COLO829 (cell line): ENCODE measurements around the gene SLC16A8.
A peak's percentile ranks its signal among the peaks of the same experiment; 100 is the strongest.

Experiments used
- DNase-seq: peaks from one replicate; pipeline ENCODE4 v3.0.0; 2012; ENCODE audit warnings: low spot score

The SLC16A8 gene

DNA sequence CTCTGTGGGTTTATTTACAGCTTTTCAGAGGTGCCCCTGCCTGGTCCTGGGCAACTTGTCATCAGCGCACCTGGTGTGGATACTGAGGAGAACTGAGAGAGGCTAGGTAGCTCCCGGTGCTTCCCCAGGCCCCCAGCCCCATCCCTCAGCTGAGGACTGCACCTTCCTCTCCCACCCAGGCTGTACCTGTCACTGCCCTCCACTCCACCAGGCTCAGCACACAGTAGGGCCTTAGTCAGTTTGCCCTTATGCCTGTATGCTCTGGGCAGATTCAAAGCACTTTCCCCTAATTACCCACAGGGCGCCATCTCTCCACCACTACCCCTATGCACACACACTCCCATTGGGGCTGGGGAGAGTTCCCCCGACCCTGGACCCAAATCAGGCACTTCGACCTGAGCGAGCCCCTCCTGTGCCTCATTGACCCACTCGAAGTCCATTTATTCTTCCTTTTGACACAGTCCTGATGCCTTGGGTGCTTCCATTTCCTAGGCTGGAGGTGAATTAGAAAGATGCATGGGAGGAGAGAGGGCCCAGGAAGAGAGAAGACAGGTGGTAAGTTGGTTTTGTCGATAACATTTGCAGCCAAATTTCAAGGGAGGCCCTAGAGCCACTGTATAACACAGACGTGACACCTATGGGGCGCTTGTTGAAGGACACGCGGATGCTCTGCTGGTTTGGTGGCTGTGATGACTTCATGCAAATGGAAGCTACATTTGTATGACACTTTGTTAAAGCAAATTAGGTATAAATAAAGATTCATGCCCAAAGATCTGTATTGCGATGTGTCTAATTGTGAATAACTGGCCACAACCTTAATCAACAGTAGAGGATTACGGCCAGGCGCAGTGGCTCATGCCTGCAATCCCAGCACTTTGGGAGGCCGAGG lies 40.6 kb downstream of the SLC16A8 start:
- DNase-seq, result no peak

GRCh38 chr22:38042488-38042790 lies 41.5 kb downstream of the SLC16A8 start:
- DNase-seq, result no peak

GRCh38 chr22:38041760-38042487 lies 42.1 kb downstream of the SLC16A8 start:
- no peak for DNase-seq

- DNase-seq, result no peak
Measured at GRCh38 chr22:38040953-38041759, 42.8 kb downstream of the SLC16A8 start.

DNA sequence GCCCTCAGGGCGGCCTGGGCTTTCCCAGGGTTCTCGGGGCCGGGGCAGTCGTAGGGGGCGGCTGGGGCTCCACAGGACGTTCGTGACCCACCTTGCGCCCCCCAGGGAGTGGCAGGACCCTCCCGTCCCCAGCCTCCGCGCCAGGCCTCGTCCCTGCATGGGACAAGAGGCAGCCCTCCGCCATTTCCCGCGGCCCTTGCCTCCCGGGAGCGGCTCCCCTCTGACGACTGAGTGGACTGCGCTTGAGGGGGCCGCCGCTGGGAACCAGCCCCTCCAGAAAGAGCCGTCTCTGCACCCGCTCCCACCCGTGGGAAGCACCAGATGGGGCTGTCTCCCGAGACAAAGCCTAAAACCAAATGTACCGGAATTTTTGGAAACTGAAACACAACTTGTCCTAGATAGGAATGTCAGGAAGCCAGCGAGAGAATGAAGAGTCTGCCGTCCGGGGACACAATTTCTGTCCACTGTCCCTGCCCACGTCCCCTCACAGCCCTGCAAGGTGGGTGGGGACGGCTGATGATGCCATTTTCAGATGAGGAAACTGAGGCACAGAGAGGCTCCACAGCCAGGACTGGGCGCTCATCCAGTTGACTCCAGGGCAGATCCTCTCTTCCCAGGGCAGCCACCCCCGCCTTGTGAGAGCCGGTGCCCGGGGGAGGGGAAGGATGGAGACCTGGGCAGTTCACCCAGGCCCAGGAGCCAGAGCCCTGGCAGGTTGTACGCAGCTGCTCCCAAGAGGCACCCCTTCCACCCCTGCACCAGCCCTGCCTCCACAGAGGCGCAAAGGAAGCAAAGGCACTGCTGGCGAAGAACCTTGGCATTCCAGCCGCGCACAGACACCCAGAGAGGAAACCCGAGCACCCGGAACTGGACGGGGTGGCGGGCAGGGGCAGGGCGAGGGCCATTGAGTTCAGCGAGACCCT lies 44.8 kb downstream of the SLC16A8 start:
- no peak for DNase-seq

DNA sequence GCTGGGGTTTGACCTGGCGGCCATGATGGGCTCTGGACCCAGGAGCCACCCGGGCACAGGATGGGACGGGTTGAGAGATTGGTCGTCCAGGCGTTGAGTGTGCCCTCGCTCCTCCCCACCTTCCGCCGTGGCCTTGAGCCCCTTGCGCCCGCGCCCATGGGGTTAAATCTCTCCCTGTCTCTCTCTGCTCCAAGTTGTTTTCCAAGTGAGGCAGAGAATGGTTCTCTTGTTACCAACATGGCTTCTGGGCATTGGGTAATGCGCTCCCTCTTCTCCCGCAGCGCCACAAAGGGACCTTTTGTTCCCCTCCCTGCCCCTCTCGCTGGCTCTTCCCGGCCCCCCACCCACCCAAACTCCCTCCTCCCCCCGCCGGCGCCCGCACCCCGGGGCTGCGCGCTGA lies 45.6 kb downstream of the SLC16A8 start:
- peak; percentile 95 for DNase-seq

GRCh38 chr22:38037367-38038150 lies 46.4 kb downstream of the SLC16A8 start:
- peak; percentile 89 for DNase-seq

DNA sequence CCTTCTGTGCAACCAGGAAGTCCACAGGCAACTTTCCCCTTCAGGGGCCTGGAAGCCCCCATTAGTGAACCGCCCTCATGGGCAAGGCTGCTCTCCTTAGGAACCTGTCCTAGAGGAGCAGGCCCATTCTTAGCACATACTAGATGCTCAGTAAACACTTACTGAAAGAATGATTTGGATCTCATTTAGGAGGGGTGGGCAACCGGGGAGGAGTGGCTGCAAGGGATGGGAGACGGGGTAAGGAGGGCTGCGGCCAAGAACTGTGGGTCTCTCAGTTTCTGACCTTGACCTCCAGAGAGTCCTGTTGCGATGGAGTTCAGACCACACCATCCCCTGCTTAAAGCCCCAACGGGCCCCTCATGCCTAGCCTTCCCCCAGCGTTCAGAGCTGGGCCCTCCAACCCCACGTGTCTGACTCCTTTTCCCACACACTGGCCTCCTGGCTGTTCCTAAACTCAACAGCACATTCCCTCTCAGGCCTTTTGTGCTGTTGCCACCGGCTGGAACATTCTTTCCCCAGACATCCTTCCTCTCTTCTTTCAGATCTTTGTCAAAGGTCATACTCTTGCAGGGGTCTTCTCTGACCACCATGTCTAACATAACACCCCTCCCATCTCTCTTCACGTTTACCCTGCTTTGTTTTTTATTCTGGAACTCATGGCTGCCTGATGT lies 47.5 kb downstream of the SLC16A8 start:
- no peak for DNase-seq

DNA sequence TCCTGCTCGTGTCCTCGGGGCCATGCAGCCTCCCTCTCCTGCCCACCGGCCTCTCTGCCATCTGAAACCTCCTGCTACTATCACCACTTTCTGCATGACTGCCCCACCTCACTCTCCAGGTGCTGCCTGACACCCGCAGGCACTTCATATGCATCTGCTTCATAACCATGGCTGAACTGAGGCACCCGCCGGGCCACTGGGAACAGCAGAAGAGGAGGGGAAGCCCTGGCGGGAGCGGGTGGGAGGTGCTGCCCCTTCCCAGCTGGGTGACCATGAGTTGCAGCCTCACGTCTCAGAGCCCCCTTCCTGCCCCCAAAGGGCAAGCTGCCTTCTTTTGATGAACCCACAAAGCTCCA lies 48.5 kb downstream of the SLC16A8 start:
- no peak for DNase-seq

DNA sequence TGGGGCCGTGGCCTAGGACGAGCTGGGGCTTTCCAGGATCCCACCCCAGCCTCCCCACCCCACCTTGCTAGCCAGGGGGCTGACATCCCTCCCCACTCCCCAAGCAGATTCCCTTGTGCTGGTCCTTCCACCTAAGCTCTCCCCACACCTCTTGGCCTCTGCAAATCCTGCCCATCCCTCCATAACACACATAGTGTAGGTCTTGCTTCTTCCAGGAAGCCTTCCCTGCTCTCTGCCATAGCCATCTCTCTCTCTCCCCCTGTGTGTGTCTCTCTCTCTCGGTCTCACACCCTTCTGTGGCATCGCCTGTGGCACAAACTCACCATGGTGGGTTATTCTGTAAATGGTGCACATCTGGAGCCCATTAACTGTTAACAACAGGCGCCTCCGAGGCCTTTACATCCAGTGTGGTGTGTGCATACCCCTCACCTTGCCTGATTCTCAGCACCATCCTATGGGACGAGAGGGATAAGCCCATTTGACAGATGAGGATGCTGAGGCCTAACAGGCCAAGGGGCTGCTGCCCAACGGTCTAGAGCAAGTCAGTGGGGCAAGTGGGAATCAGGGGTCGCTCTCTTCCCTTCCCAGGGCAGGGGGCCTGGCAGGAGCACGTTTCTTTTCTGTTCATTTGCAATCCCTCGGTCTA lies 49.0 kb downstream of the SLC16A8 start:
- no peak for DNase-seq

- DNase-seq, result peak; percentile 94
Measured at GRCh38 chr22:38034278-38034882, 49.6 kb downstream of the SLC16A8 start.

DNA sequence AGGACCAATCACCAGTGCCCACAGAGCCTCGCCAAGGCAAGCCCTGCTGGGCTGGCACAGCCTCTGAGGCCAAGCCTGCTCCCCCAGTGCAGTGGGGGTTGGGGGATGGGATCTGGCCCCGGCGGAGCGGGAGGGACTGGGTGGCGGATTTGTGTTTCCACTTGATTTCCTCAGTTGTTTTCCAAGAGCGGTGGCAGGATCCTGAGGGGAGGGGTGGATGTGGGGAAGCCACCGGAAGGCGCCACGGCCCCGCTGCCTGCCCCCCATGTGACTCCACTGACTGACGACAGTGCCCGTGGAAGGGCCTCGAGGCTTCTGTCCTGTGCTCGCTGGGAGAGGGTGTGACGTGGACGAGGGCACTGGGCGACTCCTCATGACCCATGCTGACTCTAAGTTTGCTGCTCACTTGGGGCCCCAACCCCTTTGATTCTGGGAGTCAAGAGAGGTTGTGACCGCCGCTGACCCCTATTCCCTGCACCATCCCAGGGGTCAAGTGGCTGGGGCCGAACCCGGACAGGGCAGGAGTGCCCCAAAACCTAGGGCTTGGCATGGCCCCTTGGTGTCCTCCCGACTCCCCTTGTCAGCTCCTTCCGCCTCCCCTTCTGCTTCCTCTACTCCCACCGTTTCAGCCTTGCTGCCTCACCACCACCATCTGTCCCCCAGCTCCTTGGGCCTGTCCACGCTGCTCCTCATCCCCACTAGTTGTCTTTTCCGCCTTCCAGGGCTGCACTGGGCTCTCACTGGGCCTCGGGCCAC lies 50.3 kb downstream of the SLC16A8 start:
- no peak for DNase-seq

DNA sequence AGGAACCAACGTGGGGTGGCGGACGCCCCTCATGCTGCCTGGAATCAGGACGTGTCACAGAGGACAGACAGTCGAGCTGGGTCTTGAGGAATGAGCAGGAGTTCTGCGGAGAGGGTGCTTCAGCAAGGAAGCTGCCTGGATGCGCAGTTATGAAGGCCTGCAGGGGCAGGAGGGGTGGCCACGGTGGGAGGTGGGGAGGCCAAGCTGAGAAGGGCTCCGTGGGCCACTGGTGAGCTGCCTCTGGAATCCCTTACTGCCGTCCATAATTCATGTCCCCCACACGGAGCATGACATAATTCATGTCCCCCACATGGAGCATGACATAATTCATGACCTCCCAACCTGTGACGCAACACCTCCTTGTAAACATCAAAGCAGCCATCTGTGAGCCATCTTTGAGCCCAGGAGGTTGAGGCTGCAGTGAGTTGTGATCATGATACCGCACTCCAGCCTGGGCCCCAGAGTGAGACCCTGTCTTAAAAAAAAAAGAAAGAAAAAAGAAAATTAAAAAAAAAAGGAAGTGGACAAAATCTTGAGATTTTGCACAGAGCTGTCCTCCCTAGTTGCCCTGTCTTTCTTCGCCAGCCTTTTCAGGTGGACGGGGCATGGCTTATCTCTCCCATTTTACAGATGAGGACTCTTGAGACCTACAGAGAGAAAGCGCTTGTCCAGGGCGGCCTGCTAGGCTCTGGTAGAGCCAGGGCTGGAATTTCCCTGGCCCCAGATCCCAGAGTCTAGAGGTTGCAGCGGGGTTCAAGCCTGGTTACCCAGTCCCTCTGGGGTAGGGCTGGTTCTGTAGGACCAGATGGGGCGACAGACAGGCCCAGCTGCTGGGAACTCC lies 51.1 kb downstream of the SLC16A8 start:
- DNase-seq, result no peak

GRCh38 chr22:38031491-38031890 lies 52.5 kb downstream of the SLC16A8 start:
- DNase-seq, result peak; percentile 56

DNA sequence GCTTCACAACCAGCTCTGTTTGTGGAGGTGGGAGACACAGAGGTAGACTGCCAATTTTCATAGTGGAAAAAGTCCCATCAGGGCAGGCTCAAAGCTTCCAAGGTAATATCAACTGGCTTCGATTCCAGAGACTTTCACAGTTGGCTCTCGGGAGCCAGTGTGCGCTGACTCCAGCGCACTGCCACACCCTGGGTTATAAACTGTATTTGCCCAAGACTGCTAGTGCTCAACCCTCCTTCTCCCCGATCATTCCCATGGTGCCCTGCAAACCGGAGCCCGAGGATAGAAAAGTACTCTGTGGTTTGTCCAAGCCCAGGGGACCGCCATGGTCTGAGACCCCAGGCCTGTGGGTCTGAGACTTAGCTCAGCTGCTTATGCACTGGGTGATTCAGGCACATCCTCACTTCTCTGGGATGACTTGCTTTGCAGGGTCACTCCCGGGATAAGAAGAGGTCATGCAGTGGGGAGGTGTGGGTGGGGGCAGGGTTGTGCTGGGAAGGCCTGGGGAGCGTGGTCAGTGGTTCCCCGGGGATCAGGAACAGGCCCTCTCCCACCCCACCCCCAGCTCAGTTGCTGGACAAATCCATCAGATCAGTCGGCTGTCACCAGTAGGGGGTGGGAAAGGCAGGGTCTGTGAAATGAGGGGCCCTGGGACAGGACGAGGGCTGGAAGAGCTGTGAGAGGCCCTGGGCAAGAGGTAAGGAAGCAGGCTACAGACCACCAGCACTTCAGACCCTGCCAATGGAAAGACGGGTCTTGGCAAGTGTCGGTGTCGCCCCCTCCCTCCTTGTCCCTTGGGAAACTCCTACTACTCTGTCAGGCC lies 53.5 kb downstream of the SLC16A8 start:
- no peak for DNase-seq

- no peak for DNase-seq
Measured at GRCh38 chr22:38029901-38030300, 54.1 kb downstream of the SLC16A8 start.

DNA sequence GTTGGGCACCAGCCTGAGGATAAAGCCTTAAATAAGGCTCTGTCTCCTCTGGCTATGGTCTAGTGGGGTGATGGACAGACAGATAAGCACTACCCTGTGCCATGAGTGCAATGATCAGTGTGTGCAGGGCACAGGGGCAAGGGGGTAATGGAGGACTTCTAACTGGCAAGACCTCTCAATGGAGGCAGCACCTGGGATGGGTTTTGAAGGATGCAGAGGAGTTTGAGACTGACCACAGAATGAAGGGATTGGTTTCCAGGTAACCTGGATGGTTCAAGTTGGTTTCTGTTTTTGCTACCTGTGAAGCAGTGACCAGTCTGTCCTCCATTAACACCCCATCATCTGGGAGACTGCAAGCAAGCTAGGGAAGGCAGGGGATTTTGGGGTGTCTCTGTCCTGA lies 54.6 kb downstream of the SLC16A8 start:
- DNase-seq, result no peak
